Colonic mucosa (tissue), 4 donors: ENCODE data around the gene SUPT3H. TPM values are rescaled to one million over a fixed set of nuclear protein-coding genes. Genes with fewer than 3 reads are reported as not detected.

ENCODE experiments used
- DNase-seq: peaks from one replicate; pipeline ENCODE4 v3.0.0-alpha.2; 2020
- H3K27ac ChIP-seq: fragments of 200-600 bp; one replicate; pipeline ENCODE4 v1.8.0; 2021
- H3K27me3 ChIP-seq: fragments of 200-600 bp; one replicate; pipeline ENCODE4 v1.8.0; 2021
- H3K36me3 ChIP-seq: fragments of 200-600 bp; one replicate; pipeline ENCODE4 v1.8.0; 2021
- H3K4me1 ChIP-seq: fragments of 200-600 bp; one replicate; pipeline ENCODE4 v1.8.0; 2021; ENCODE audit warnings: mild to moderate bottlenecking
- H3K4me3 ChIP-seq: fragments of 200-600 bp; one replicate; pipeline ENCODE4 v1.8.0; 2021
- H3K9ac ChIP-seq, 2 donors: one replicate each; pipeline ENCODE4 v1.7.0; 2013; ENCODE audit warnings: control low read depth in 2 of 2, low read depth in 2 of 2, low read length in 2 of 2
- H3K9me3 ChIP-seq: fragments of 200-600 bp; one replicate; pipeline ENCODE4 v1.8.0; 2021
- CTCF ChIP-seq: fragments of 200-600 bp; IDR thresholded peaks from one replicate; pipeline ENCODE4 v1.8.0; 2022; ENCODE audit warnings: antibody characterized with exemption, mild to moderate bottlenecking
- intact Hi-C: fragments of 100-400 bp; cut with DNase I; formaldehyde crosslinking; loops from one replicate; pipeline ENCODE4 v1.14.1; 2022
- total RNA-seq, 2 donors: library from RNA; stranded (reverse); fragmentation: NEBNext Ultra II Directional in 1 of 2; extraction: Animal tissue kit (Norgen Biotek cat#: 25700) in 1 of 2; gene quantifications; one replicate each; pipeline ENCODE4 v1.2.1, GENCODE V29; 2021
- donor health status: healthy.
- donor health status: DM: no; HTN: no; CAD: no.
- donor health status: DM: no; HTN: no; CAD: no.

The SUPT3H gene
- total RNA-seq, 2 donors from 2014 or later = 3.4 to 4.1 TPM

DNA sequence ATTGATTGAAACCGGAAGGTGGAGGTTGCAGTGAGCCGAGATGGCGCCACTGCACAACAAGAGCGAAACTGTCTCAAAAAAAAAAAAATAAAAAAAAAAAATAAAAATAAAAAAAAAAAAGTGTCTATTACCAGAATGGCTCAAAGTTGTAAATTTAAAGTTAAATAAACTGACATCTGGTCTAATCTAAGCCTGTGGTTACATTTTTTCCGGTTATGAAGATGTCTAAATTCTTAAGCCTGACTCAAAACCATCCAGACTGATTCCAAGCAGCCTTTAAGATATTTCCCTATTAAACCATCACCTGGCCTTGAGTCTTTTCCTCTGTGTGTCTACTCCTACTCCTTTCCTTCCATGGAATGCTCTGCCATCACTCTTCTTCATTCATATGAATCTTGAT is 421.3 kb downstream of the SUPT3H start:
- DNase-seq = no peak
- intact Hi-C loops = no loop called here
- H3K9me3 ChIP-seq = no peaks in the 10 kb centered on the region

DNA sequence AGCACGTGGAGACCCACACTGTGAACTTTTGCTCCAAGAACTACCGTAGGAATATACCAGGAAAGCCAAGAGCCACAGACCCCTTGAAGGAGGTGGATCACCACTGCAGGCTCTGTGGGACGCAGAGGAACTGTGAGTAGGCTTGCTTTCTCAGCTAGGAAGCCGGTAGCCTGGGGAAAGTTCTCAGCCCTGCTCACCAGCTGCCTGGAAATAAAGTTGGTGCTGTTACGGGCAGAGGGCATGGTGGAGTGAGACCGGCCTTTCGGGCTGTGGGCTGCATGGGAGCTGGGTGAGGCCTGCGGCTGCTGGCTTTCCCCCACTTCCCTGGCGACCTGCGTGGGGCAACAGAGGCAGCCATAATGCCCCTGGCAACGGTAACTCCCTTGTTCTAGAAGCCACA is 422.6 kb downstream of the SUPT3H start:
- no peak for DNase-seq
- intact Hi-C loops = no loop called here
- no peak for TF ChIP-seq CTCF
- H3K27me3 ChIP-seq = no peaks in the 10 kb centered on the region
- no peaks in the 10 kb centered on the region for H3K4me1 ChIP-seq
- no peak overlapping the region for H3K9ac ChIP-seq
- H3K4me3 ChIP-seq = no peak overlapping the region
- H3K27ac ChIP-seq = no peak overlapping the region
- H3K36me3 ChIP-seq = no peaks in the 10 kb centered on the region
- H3K9me3 ChIP-seq = no peaks in the 10 kb centered on the region

More for the DNA sequence above, 421.3 kb downstream of the SUPT3H start:
- no peak overlapping the region for H3K27ac ChIP-seq
- no peak overlapping the region for H3K9ac ChIP-seq
- H3K27me3 ChIP-seq = no peaks in the 10 kb centered on the region
- no peak for TF ChIP-seq CTCF
- no peaks in the 10 kb centered on the region for H3K4me1 ChIP-seq
- H3K36me3 ChIP-seq = no peaks in the 10 kb centered on the region
- H3K4me3 ChIP-seq = no peak overlapping the region

- no peak for DNase-seq
- no peaks in the 10 kb centered on the region for H3K4me1 ChIP-seq
- intact Hi-C loops = no loop called here
- H3K27me3 ChIP-seq = no peaks in the 10 kb centered on the region
- no peak overlapping the region for H3K9ac ChIP-seq
- H3K9me3 ChIP-seq = no peaks in the 10 kb centered on the region
- no peaks in the 10 kb centered on the region for H3K36me3 ChIP-seq
- TF ChIP-seq CTCF = no peak
- no peak overlapping the region for H3K27ac ChIP-seq
- H3K4me3 ChIP-seq = no peak overlapping the region
These were observed 423.5 kb downstream of the SUPT3H start for GRCh38 chr6:44954281-44954680.

- Histone ChIP-seq H3K4me3 (no peak overlapping the region), H3K27me3 (no peaks in the 10 kb centered on the region), H3K9ac (no peak overlapping the region), H3K36me3 (no peaks in the 10 kb centered on the region), H3K4me1 (no peaks in the 10 kb centered on the region), H3K27ac (no peak overlapping the region), H3K9me3 (no peaks in the 10 kb centered on the region)
- DNase-seq = no peak
- intact Hi-C loops = no loop called here
- TF ChIP-seq CTCF = no peak
These were observed 426.4 kb downstream of the SUPT3H start for GRCh38 chr6:44951253-44951747.

DNA sequence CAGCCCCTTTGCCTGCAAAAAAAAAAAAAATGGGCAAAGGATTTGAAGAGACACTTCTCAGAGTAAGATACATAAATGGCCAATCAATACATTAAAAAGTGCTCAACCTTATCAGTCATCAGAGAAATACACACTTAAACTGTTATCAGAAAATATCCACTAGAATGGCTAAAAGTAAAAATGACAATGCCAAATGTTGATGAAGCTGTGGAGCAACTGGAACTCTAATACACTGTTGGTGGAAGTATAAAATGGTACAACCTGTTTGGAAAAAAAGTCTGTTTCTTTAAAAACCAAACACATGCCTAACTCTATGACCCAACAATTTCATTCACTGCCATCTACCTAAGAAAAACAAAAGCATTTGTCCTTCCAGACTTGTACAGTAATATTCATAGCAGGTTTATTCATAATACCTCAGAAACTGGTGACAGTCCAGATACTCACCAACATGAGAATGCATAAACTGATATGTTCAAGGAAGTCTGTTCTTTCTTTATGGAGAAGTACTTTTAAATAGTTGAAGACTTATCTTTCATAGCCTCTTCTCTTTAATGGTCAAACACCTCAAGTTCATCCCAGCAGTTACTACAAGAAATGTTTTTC is 428.0 kb downstream of the SUPT3H start:
- Histone ChIP-seq H3K9ac (no peak overlapping the region), H3K36me3 (no peaks in the 10 kb centered on the region), H3K4me1 (no peaks in the 10 kb centered on the region), H3K27ac (no peak overlapping the region), H3K9me3 (no peaks in the 10 kb centered on the region), H3K4me3 (no peak overlapping the region), H3K27me3 (no peaks in the 10 kb centered on the region)
- TF ChIP-seq CTCF = no peak
- DNase-seq = no peak
- intact Hi-C loops = no loop called here
